Right lobe of liver (tissue), 4 donors: ENCODE measurements around the gene IFT88.

Experiments used
- POLR2A ChIP-seq: fragments of 450-650 bp; IDR thresholded peaks from one replicate; pipeline ENCODE4 v1.6.1; 2017; ENCODE audit warnings: antibody characterized with exemption, mild to moderate bottlenecking
- TF ChIP-seq, protein P1 (sequence below), 4 donors: fragments of 200-600 bp in 3 of 4; fragments of 450-650 bp in 1 of 4; IDR thresholded peaks; one replicate each; pipeline versions ENCODE4 v1.5.1 to v1.8.0; 2016 to 2022; ENCODE audit warnings: antibody characterized with exemption in 4 of 4, mild to moderate bottlenecking in 2 of 4
- donor health status: DM: no; HTN: no; CAD: no.
- donor health status: DM: no; HTN: no; CAD: no.
- donor health status: DM: no; HTN: yes; CAD: no.

DNA sequence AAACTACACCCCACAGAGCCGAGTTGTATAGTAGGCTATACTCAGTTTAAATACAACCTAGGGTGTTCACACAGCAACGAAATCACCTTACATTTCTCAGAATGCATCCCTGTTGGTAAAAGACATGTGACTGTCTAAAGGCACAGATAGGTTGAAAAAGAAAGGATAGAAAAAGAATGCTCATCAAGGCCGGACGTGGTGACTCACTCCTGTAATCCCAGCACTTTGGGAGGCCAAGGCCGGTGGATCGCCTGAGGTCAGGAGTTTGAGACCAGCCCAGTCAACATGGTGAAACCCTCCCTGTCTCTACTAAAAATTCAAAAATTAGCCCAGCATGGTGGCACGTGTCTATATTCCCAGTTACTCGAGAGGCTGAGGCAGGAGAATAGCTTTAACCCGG, 132.8 kb downstream of the IFT88 start:
- TF ChIP-seq, protein P1, sequence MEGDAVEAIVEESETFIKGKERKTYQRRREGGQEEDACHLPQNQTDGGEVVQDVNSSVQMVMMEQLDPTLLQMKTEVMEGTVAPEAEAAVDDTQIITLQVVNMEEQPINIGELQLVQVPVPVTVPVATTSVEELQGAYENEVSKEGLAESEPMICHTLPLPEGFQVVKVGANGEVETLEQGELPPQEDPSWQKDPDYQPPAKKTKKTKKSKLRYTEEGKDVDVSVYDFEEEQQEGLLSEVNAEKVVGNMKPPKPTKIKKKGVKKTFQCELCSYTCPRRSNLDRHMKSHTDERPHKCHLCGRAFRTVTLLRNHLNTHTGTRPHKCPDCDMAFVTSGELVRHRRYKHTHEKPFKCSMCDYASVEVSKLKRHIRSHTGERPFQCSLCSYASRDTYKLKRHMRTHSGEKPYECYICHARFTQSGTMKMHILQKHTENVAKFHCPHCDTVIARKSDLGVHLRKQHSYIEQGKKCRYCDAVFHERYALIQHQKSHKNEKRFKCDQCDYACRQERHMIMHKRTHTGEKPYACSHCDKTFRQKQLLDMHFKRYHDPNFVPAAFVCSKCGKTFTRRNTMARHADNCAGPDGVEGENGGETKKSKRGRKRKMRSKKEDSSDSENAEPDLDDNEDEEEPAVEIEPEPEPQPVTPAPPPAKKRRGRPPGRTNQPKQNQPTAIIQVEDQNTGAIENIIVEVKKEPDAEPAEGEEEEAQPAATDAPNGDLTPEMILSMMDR (IDR thresholded peaks at IDR 0.05), result no peak
- TF ChIP-seq POLR2A, result no peak
